Measurements from ENCODE around the gene ALDH3B1.

Gene ALDH3B1

DNA sequence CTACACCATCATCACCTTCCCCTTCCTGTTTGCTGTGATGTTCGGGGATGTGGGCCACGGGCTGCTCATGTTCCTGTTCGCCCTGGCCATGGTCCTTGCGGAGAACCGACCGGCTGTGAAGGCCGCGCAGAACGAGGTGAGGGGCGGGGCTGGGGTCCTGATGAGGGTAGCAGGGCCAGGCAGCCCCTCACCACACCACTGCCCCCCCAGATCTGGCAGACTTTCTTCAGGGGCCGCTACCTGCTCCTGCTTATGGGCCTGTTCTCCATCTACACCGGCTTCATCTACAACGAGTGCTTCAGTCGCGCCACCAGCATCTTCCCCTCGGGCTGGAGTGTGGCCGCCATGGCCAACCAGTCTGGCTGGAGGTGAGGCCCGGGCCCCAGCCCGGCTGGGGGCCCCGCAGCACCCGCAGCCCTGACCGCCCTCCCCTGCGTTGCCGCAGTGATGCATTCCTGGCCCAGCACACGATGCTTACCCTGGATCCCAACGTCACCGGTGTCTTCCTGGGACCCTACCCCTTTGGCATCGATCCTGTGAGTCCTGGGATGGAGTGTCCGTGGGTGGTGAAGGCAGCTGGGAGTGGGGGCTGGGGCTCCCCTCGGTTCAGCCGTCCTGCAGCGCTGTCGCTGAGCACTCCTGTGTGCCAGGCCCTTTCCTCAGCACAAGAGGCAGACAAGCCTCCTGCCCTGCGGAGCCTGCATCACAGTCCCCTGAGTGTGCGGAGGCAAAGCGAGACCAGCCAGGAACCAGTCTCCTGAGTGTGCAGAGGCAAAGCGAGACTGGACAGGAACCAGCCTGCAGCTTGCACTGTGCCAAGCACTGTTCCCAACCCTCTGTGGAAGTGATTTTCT, 37.5 kb downstream of the ALDH3B1 start:
- no peak for DNase-seq

GRCh38 chr11:68048681-68049508, 38.8 kb downstream of the ALDH3B1 start:
- DNase-seq = no peak

- DNase-seq = no peak
Measured at GRCh38 chr11:68049509-68050370, 39.6 kb downstream of the ALDH3B1 start.

DNA sequence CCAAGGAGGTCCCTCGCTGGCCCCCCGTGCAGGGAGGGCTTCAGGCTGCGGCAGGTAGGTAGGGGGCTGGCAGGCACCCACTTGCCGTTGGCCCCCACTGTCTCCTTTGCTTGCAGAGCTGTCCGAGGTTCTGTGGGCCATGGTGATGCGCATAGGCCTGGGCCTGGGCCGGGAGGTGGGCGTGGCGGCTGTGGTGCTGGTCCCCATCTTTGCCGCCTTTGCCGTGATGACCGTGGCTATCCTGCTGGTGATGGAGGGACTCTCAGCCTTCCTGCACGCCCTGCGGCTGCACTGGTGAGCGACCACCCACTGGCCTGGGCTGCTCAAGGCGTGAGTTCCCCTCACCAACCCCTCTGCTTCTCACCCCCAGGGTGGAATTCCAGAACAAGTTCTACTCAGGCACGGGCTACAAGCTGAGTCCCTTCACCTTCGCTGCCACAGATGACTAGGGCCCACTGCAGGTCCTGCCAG, 40.3 kb downstream of the ALDH3B1 start:
- no peak for DNase-seq

DNA sequence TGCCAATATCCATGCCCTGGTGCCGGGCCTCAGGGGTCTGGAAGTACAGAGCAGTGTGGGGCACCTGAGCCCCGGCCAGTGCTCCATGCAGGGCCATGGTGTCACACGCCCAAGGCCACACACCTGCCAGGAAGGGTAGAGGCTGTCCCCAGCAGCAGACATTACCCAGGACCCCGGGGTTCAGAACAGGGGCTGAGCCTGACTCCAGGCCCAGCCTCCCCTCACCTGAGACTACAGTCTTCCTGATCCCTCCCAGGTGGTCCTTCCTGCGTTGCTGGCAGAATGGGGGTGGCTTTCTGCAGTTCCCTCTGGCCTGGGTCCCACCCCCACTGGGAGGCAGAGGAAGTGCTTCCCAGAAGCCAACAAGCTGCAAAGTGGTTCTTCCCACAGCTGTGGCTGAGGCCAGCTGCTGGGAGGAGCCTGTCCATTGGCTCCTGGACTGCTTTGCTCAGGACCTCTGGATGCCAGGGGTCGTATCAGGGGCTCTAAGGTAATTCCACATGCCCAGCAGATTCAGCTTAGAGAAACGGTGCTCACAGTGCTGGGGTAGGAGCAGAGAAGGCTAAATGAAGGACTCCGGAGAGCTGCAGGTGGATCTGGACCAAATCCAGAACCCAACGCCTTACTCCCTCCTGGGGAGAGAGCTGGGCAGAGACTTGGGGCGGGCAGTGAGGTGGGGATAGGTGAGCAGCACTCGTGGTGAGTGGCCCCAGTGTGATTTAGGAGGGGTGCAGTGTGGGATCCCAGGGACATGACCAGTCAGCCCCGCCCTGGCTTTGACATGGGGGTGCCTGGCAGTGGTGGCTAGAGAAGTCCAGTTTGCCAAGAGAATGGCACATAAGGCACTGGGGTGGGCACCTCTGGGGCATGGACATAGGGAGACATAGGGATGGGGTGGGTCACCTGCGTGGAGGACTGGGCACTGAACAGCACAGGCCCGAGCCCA, 41.3 kb downstream of the ALDH3B1 start:
- DNase-seq = no peak

- DNase-seq = no peak
Measured at GRCh38 chr11:68052137-68052873, 42.2 kb downstream of the ALDH3B1 start.

- no peak for DNase-seq
Measured at GRCh38 chr11:68053117-68053516, 43.0 kb downstream of the ALDH3B1 start.

- DNase-seq = no peak
Measured at GRCh38 chr11:68053981-68054812, 44.1 kb downstream of the ALDH3B1 start.

DNA sequence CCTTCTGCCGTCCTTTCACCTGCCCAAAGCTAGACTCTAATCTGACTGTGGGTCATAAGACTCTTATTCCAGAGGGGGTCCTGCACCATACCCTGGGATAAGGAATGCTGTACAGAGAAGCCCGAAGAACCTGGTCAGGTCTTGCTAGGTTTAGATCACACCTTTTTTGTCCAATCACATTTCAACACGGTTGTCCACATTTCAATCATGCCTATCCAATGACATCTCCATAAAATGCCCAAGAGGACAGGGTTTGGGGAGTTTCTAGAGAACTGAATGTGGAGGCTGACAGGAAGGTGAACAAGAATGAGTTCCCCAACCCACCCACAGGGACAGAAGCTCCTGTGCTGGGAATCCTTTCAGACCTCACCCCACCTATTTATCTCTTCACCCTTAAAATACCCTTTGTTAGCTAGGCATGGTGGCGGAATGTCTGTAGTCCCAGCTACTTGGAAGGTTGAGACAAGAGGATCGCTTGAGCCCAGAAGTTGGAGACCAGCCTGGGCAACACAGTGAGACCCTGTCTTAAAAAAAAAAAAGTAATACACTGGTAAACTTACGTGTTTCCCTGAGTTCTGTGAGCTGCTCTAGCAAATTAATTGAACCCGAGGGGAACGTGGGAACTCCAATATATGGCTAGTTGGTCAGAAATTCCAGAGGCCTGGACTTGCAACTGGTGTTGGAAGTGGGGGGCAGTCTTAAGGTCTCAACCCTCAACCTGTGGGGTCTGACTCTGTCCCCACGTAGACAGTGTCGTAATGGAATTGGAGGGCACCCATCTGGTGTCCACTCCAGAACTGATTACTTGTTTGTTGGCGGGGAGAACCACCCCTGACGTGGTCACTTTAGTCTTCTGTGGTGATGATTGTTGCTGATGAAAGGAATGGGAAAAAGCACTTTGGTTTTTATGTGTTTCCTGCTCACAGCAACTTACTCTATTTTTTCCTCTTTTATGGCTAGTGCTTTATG, 46.5 kb downstream of the ALDH3B1 start:
- no peak for DNase-seq

- DNase-seq = no peak
Measured at GRCh38 chr11:68057807-68058206, 47.7 kb downstream of the ALDH3B1 start.

GRCh38 chr11:68061508-68061907, 51.4 kb downstream of the ALDH3B1 start:
- no peak for DNase-seq

GRCh38 chr11:68064926-68065325, 54.8 kb downstream of the ALDH3B1 start:
- no peak for DNase-seq

DNA sequence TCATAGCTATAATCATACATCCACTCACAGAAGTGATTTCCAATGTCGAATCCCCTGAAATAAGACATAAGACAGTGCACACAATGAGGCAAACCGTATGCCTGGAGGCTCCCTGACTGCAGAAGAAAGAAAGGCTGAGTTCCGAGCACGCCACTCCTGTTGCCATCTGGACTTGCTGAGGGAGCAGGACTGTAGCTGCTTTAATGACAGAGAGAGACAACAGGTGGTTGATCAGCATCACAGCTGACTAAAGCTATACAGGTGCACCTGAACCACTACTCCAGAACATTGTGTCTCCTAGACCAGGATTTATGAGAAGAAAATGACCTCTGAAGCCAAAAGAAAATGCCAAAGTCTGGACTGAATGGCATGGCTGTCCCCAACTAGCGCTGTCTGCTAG, 55.7 kb downstream of the ALDH3B1 start:
- DNase-seq = no peak

GRCh38 chr11:68066742-68067141, 56.6 kb downstream of the ALDH3B1 start:
- DNase-seq = no peak

DNA sequence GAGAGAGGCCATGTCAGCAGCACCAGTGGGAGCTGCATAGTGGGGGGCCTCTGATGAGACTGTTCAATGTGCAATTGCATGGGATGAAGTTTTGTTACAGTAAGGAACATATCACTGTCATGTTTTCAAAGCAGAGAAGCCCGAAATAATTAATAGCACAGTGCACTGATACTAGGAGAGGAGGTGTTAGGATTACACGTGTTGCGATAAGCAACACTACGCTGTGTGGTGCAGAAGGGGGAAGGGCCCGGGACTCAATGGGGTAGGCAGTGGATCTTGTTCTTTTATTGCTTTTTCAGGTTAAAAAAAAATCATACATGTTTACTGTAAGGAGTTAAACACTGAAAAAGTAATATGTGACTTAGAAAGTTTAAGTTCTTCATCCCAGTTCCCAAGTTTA, 57.9 kb downstream of the ALDH3B1 start:
- no peak for DNase-seq

GRCh38 chr11:68071281-68072048, 61.3 kb downstream of the ALDH3B1 start:
- DNase-seq = no peak

DNA sequence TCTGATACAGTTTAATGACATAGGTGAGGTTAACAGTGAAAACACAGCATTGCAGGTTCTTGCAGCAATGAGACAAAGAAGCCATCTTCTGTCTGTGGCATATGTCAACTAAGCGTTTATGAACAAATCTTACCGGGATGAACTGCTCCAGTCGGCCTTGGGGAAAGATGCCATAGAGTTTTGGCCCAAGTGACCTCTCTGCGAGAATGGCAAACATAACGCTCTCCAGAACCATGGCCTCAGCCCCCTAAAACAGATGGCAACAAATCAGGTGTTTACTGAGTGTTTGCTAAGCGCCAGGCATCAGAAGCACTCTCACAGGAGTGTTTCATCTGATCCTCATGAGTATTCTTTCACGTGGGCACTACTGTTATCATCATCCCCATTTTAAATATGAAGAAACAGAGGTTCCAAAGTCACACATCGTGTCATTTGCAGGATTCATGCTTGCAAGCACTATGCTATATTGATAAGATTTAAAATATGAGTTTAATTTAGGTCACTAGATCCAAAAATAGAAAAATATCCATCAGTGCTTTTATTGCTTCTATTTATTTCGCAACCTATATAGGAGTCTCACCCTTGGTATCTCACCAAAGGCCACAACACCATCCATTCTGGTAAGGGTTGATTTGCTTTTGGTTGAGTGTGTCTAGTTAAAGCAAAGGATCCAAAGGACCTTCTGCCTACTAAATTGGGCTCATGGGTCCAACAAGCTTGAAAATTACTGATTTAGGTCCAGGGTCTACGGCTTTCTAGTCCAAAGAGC, 64.6 kb downstream of the ALDH3B1 start:
- no peak for DNase-seq
